ENCODE results near the gene FAM83C.
"Not testable (repeated sequence)": the region's sequence is repeated elsewhere in the genome, so short reads cannot be mapped to it uniquely, and the experiment has no call there.

The FAM83C gene

DNA sequence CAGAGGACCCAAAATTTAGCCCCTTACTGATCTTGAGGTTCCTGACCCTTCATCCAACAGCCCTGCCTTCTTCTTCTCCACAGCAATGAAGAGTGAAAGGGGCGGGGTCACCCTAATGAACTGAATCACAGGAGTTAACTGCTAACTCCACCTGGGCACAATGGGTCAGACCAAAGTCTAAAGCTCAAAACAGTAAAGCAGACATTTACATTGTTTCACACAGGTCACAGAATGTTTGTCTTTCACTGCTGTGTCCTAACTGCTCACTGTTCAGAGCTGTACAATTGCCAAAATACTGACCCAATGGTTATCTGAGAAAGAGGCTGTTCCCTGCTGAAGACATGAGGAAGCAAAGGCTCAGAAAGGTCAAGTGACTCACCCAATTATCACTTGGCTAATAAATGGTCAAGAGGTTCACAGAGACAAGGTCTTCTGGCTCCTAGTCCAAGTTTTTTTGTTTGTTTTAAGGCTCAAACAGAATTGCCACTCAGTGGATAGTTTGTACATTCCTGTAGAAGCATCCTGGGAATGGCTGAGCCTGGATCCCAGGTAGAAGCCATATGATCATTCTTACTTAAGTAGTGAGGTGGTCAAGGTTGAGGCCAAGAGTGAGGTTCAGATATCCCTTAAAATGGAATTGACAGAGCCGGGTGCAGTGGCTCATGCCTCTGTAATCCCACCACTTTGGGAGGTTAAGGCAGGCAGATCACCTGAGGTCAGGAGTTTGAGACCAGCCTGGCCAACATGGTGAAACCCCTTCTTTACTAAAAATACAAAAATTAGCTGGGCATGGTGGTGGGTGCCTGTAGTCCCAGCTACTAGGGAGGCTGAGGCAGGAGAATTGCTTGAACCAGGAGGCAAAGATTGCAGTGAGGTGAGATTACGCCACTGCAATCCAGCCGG, 35.1 kb upstream of the FAM83C start:
- H3K36me3 ChIP-seq (ENCODE audit: control insufficient read depth, insufficient read depth, low read length): no peaks in the 10 kb centered on the region
- H3K27me3 ChIP-seq (ENCODE audit: control insufficient read depth, insufficient read depth, low read length): no peaks in the 10 kb centered on the region
- H3K27ac ChIP-seq (ENCODE audit: low read depth, low read length): no peak overlapping the region
- H3K4me1 ChIP-seq (ENCODE audit: control insufficient read depth, insufficient read depth, low read length): peaks cover 7% of the 10 kb centered on the region
- H3K9ac ChIP-seq (ENCODE audit: low read length): no peak overlapping the region
- H3K4me3 ChIP-seq (ENCODE audit: low read length): no peak overlapping the region

DNA sequence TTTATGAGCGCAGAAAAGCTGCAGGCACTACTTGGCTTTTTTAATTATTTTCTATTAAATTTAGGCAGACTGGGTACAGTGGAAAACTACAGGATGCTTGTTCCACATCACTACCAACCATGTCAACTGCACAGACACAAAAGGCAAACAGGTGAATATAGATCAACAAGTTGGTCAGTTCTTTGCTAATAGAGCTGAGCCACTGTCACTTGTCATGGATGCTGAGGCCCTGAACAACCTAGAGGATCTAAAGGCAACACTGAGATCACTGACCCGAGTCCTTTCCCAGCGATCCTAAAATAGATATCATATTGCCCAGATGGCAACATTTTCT, 34.5 kb upstream of the FAM83C start:
- no peaks in the 10 kb centered on the region for H3K27me3 ChIP-seq (ENCODE audit: control insufficient read depth, insufficient read depth, low read length)
- no peak overlapping the region for H3K9ac ChIP-seq (ENCODE audit: low read length)
- H3K36me3 ChIP-seq (ENCODE audit: control insufficient read depth, insufficient read depth, low read length): no peaks in the 10 kb centered on the region
- H3K4me1 ChIP-seq (ENCODE audit: control insufficient read depth, insufficient read depth, low read length): peaks cover 1% of the 10 kb centered on the region
- H3K27ac ChIP-seq (ENCODE audit: low read depth, low read length): no peak overlapping the region
- H3K4me3 ChIP-seq (ENCODE audit: low read length): no peak overlapping the region

DNA sequence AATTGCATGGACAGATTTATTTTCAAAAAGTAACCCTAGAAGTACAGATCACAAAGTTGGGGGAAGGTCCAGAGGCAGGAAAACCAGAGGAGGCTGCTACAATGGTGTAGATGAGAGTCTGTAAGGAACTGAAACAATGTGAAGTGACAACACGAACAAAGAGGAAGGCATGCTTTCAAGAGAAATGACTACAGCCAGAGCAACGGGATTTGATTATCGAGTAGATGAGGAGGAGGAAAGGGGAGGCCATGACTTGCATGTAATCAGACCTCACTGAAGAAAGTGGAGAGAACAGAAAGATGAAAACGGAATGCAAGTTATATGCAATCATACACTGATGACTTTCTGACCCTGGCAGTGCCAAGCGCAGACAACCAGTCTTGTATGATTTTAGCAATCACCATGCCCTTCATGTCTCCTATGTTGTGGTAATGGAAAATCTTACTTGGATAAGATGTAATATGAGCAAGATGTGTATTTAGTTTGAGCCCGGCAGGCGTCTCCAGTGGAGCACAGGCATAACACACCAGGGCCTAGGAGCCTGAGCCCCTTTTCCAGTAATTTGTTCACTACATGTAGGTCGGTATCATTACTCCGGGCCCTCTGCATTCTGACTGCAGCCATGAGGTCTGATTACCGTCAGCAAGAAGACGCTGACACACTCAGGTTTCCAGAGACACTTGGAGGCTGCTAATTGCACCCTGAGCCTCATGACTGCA, 34.0 kb upstream of the FAM83C start:
- no peak overlapping the region for H3K27ac ChIP-seq (ENCODE audit: low read depth, low read length)
- H3K27me3 ChIP-seq (ENCODE audit: control insufficient read depth, insufficient read depth, low read length): no peaks in the 10 kb centered on the region
- H3K36me3 ChIP-seq (ENCODE audit: control insufficient read depth, insufficient read depth, low read length): no peaks in the 10 kb centered on the region
- H3K9ac ChIP-seq (ENCODE audit: low read length): no peak overlapping the region
- H3K4me1 ChIP-seq (ENCODE audit: control insufficient read depth, insufficient read depth, low read length): no peaks in the 10 kb centered on the region
- no peak overlapping the region for H3K4me3 ChIP-seq (ENCODE audit: low read length)

DNA sequence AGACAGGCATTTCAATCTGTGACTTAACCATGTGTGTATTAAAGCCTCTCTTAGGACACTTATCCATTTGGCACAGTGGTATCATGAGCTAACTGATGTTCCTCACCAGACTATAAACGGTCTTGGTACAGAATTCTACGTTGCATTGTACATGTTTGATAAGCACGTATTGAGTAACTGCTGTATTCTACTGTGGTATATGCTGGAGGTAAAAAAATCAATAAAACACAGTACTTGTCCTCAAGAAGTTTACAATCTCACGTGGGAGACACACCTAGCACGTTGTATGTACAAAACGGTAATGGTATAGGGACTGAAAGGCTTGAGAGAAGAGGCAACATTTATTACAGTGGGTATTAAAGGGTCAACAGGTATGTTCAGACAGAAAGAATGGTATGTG, 33.2 kb upstream of the FAM83C start:
- Histone ChIP-seq H3K27me3 (ENCODE audit: control insufficient read depth, insufficient read depth, low read length) (no peaks in the 10 kb centered on the region), H3K36me3 (ENCODE audit: control insufficient read depth, insufficient read depth, low read length) (no peaks in the 10 kb centered on the region), H3K9ac (ENCODE audit: low read length) (no peak overlapping the region), H3K27ac (ENCODE audit: low read depth, low read length) (no peak overlapping the region), H3K4me1 (ENCODE audit: control insufficient read depth, insufficient read depth, low read length) (peaks cover 3% of the 10 kb centered on the region), H3K4me3 (ENCODE audit: low read length) (no peak overlapping the region)

DNA sequence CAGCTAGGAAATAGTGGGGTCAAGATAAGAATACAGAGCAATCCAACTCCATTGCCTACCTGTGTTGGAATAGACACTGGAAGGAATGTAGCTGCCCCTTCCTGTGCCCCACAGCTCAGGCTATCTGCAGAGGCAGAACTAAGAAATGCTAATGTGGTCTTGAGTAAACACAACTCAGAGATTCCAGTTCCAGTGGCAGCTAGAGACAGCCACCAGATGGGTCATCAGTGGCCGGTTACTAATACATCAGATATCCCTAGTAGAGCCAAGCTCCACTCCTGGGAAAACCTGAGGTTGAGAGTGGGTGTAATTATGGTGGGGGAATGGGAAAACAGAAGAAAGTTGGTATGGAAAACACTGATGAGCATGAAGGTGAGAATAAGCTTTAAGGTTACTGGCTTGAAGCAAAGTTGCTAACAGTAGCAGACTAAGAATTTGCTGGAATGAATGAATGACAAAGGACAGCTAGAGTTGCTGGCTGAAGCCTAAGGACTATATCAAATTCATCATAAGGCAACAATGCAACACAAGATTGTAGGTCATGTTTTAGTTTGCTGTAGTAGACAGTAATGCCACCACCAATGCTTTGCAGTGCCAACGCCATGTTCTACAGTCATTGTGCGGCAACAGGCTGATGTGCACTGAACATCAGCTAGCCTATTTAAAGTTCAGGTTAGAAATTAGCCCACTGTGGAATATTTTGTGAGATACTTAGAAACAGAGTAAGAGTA, 28.3 kb upstream of the FAM83C start:
- H3K27me3 ChIP-seq (ENCODE audit: control insufficient read depth, insufficient read depth, low read length): no peaks in the 10 kb centered on the region
- no peak overlapping the region for H3K9ac ChIP-seq (ENCODE audit: low read length)
- peak overlapping the region; percentile 67 for H3K27ac ChIP-seq (ENCODE audit: low read depth, low read length)
- no peak overlapping the region for H3K4me3 ChIP-seq (ENCODE audit: low read length)
- H3K4me1 ChIP-seq (ENCODE audit: control insufficient read depth, insufficient read depth, low read length): peaks cover 34% of the 10 kb centered on the region
- no peaks in the 10 kb centered on the region for H3K36me3 ChIP-seq (ENCODE audit: control insufficient read depth, insufficient read depth, low read length)

DNA sequence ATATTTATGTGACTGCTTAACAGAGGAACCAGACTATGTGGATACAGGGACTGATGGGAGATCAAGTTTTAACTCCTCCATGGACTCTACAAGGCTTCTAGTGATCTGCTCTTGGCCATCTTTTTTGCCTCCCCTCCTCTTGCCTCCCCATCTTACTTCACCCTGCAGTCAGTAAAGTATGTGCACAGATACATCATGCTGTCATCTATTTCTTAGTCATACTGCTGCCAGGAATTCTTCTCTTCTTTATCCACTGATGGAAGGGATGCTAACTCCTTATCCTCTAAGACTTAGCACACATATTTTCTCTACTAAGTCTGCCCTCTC, 27.6 kb upstream of the FAM83C start:
- no peak overlapping the region for H3K4me3 ChIP-seq (ENCODE audit: low read length)
- peaks cover 34% of the 10 kb centered on the region for H3K4me1 ChIP-seq (ENCODE audit: control insufficient read depth, insufficient read depth, low read length)
- no peaks in the 10 kb centered on the region for H3K36me3 ChIP-seq (ENCODE audit: control insufficient read depth, insufficient read depth, low read length)
- H3K27me3 ChIP-seq (ENCODE audit: control insufficient read depth, insufficient read depth, low read length): no peaks in the 10 kb centered on the region
- H3K27ac ChIP-seq (ENCODE audit: low read depth, low read length): peak overlapping the region; percentile 67
- H3K9ac ChIP-seq (ENCODE audit: low read length): no peak overlapping the region

DNA sequence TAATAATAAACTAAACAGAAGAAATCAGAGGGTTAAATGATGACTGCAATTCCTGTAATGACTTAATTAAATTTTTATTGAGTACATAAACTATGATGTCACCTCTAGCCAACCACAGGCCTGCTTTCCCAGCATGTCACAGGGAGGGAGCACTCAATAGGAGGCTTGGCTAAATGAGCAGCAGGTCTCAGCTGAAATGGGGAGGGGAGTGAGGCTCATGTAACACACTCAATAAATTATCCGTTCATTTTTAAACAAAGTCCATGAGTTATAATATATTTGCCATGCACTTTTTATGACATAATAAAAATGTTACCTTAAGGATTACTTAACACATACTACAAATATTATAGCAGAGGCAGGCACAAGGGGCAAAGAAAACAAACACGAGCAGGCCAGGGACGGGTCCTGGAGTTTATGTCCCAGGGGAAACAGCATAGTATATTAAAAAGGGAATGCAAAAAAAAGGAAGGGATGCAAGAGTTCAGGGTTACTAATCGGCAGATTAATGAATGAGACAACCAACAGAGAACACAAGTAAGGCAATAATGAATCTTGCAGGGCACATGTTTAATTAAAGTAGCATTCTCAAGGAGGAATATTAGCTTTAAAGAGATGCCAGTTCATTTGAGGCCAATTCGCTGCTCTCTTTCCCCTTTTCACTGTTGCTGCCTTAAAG, 27.1 kb upstream of the FAM83C start:
- H3K36me3 ChIP-seq (ENCODE audit: control insufficient read depth, insufficient read depth, low read length): no peaks in the 10 kb centered on the region
- H3K4me3 ChIP-seq (ENCODE audit: low read length): no peak overlapping the region
- H3K27ac ChIP-seq (ENCODE audit: low read depth, low read length): no peak overlapping the region
- H3K27me3 ChIP-seq (ENCODE audit: control insufficient read depth, insufficient read depth, low read length): no peaks in the 10 kb centered on the region
- no peak overlapping the region for H3K9ac ChIP-seq (ENCODE audit: low read length)
- peaks cover 34% of the 10 kb centered on the region for H3K4me1 ChIP-seq (ENCODE audit: control insufficient read depth, insufficient read depth, low read length)

DNA sequence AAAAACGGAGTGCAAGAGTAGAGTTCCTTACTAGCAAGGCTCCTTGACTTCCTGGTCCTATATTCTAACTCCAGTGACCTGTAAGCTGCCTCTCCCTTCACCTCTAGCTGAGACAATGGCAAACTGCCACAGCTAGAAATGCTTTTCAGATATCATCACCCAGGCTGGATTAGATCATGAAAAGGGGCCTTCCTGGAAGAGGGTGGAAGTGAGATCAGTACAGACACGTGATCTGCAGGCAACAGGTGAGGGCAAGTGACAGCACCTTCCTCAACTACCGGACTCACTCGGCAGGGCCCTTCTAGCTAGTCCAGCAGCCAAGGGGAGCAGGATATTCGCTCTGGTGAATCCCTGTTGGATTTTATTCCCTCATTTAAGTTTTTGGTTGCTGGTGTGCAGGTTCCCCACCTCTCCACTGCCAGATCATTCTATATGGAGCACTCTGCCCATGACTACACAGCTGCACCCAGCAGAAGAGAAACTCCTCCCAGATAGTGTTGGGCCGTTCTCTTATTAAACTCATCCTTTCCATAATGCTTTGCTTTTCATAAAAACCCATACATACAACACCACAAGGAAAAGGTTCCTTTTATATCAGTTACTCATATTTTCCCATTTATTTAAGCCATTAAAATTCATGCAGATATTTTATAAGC, 26.4 kb upstream of the FAM83C start:
- no peaks in the 10 kb centered on the region for H3K27me3 ChIP-seq (ENCODE audit: control insufficient read depth, insufficient read depth, low read length)
- H3K27ac ChIP-seq (ENCODE audit: low read depth, low read length): peak overlapping the region; percentile 77
- H3K36me3 ChIP-seq (ENCODE audit: control insufficient read depth, insufficient read depth, low read length): no peaks in the 10 kb centered on the region
- peaks cover 34% of the 10 kb centered on the region for H3K4me1 ChIP-seq (ENCODE audit: control insufficient read depth, insufficient read depth, low read length)
- no peak overlapping the region for H3K9ac ChIP-seq (ENCODE audit: low read length)
- H3K4me3 ChIP-seq (ENCODE audit: low read length): peak overlapping the region; percentile 16

DNA sequence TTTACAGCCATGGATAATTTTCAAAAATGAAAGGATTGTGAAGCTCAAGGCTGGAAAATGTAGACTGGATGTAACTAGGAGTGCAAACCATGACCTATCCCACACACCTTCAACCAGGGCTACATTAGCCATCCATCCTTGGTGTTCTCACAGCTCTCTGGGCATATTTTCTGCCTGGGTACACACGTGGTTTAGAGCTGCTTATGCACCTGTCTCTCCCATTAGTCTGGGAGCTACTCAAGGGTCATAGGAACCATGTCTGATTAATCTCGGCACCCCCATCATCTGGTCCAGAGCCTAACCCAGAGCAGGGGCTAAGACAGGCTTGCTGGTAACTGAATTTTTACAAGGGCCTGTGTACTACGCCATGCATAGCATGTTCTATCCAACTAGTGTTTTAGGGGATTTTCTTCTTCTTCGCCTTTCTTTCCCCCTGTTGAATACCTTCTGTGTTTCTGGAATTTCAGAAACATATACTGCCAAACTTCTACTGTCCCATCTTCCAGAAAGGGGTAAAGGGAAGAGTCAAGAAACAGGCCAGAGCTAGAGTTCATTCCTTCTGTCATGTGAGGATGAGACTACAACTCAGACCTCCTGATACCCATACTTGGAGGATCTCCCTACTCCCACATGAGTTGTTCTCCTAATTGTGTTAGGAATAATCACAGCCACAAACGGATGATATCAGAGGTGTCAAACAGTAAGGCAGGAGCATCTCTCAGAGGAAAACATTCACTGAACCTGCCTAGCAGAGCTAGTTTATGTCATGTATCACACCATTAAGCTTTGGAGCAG, 25.4 kb upstream of the FAM83C start:
- Histone ChIP-seq H3K27me3 (ENCODE audit: control insufficient read depth, insufficient read depth, low read length) (no peaks in the 10 kb centered on the region), H3K9ac (ENCODE audit: low read length) (no peak overlapping the region), H3K4me3 (ENCODE audit: low read length) (no peak overlapping the region), H3K36me3 (ENCODE audit: control insufficient read depth, insufficient read depth, low read length) (no peaks in the 10 kb centered on the region), H3K27ac (ENCODE audit: low read depth, low read length) (peak overlapping the region; percentile 77), H3K4me1 (ENCODE audit: control insufficient read depth, insufficient read depth, low read length) (peaks cover 34% of the 10 kb centered on the region)

DNA sequence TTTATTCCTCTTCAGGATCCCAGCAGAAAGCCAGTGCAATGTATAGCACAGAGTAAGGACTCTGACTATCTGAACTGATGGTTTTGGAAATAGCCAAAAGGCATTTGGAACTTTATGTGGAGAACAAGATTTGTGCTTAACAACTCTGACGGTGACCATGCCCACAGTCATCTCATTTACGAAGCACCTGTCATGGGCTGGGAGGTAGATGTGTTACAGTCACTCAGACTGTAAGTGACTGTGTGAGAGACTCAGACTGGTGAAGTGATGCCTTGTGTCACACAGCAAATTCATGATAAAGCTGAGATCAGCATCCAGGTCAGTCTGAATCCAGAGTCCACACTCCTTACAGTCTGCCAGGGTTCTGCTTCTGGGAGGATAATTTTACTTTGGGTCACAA, 23.9 kb upstream of the FAM83C start:
- H3K4me3 ChIP-seq (ENCODE audit: low read length): no peak overlapping the region
- H3K27me3 ChIP-seq (ENCODE audit: control insufficient read depth, insufficient read depth, low read length): no peaks in the 10 kb centered on the region
- H3K36me3 ChIP-seq (ENCODE audit: control insufficient read depth, insufficient read depth, low read length): no peaks in the 10 kb centered on the region
- H3K27ac ChIP-seq (ENCODE audit: low read depth, low read length): peak overlapping the region; percentile 4
- peaks cover 34% of the 10 kb centered on the region for H3K4me1 ChIP-seq (ENCODE audit: control insufficient read depth, insufficient read depth, low read length)
- no peak overlapping the region for H3K9ac ChIP-seq (ENCODE audit: low read length)

DNA sequence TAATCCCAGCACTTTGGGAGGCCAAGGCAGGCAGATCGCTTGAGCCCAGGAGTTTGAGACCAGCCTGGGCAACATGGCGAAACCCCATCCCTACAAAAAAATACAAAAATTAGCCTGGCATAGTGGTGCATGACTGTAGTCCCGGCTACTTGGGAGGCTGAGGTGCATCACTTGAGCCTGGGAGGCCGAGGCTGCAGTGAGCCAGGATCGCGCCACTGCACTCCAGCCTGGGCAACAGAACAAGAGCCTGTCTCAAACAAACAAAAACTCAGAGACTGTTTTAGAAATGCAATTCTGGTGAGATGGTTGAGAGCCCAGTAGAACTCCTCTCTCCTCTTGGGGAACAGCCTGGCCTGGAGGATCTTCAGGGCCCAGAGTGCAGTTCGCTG, 23.4 kb upstream of the FAM83C start:
- H3K27me3 ChIP-seq (ENCODE audit: control insufficient read depth, insufficient read depth, low read length); H3K9ac ChIP-seq (ENCODE audit: low read length); H3K36me3 ChIP-seq (ENCODE audit: control insufficient read depth, insufficient read depth, low read length); H3K4me3 ChIP-seq (ENCODE audit: low read length): not testable (repeated sequence)
- H3K4me1 ChIP-seq (ENCODE audit: control insufficient read depth, insufficient read depth, low read length): peaks cover 34% of the 10 kb centered on the region
- H3K27ac ChIP-seq (ENCODE audit: low read depth, low read length): peak overlapping the region; percentile 18

Data from rectal smooth muscle tissue (tissue), 1 donor.